ENCODE data around the gene CYLD.

Gene CYLD

DNA sequence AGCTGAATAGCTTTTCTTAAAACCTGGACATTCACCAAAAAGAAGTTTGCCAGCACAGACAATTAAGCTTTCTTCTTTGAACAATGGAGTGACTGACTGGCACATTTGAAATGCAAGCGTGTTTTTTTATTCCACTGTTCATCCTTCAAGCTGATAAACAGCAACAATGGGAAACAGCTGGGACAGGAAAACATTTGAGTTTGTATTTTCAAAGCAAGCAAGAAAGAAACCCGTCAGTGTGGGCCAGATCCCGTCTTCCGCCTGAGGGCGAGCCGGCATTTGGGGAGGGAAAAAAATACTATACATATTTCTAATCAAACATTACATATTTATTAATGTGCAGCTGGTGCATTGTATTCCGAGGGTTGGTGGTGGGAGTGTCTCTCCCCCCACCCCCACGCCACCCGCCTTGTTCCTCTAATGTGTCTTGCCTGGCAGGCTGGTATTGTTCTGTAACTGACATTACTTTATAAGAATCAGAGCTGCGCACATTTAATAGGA, 94.3 kb downstream of the CYLD start:
- TF ChIP-seq CTCF (conservative IDR thresholded peaks at IDR 0.05; ENCODE audit: low read depth, low read length), result no peak
- DNase-seq (ENCODE audit: low read depth), result no peak
- no peak overlapping the region for H3K4me3 ChIP-seq (ENCODE audit: low read length)

DNA sequence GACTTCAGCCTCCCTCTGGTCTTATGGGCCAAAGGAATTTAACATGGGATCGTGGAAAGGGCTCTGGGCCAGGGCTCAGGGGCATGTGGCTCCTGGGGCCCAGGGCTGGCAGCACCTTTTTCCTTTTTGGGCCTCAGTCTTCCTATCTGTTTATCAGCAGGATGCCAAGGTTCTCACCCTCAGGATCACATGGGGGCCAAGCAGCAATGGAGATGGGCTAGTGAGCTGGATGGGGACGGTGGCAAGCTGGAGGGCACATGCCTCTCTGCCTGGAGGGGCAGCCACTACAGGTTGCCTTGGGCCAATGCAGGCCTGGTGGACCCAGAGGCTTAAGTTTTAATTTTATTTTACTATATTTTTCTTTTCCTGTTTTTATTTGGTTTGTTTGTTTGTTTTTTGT, 95.4 kb downstream of the CYLD start:
- no peak for DNase-seq (ENCODE audit: low read depth)
- no peak overlapping the region for H3K4me3 ChIP-seq (ENCODE audit: low read length)
- TF ChIP-seq CTCF (conservative IDR thresholded peaks at IDR 0.05; ENCODE audit: low read depth, low read length), result no peak

GRCh38 chr16:50838165-50838564, 96.3 kb downstream of the CYLD start:
- DNase-seq (ENCODE audit: low read depth), result no peak
- no peak for TF ChIP-seq CTCF (conservative IDR thresholded peaks at IDR 0.05; ENCODE audit: low read depth, low read length)
- H3K4me3 ChIP-seq (ENCODE audit: low read length), result no peak overlapping the region

DNA sequence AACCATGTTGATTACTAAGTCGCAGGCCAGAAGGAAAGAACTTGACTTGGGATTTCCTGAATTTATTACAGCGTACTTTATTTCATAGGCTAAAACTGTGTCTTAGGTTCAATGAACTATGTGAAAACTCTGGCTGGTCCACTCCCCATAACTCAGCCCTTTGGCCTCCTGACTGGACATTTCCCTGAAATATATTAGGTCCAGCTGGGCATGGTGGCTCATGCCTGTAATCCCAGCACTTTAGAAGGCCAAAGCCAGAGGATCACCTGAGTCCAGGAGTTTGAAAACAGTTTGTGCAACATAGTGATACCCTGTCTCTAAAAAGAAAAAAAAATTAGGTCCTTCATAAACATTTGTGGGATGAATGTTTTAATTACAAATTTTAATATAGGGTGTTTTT, 97.0 kb downstream of the CYLD start:
- no peak for DNase-seq (ENCODE audit: low read depth)
- no peak overlapping the region for H3K4me3 ChIP-seq (ENCODE audit: low read length)
- no peak for TF ChIP-seq CTCF (conservative IDR thresholded peaks at IDR 0.05; ENCODE audit: low read depth, low read length)

GRCh38 chr16:50839356-50839755, 97.5 kb downstream of the CYLD start:
- no peak overlapping the region for H3K4me3 ChIP-seq (ENCODE audit: low read length)
- TF ChIP-seq CTCF (conservative IDR thresholded peaks at IDR 0.05; ENCODE audit: low read depth, low read length), result no peak
- DNase-seq (ENCODE audit: low read depth), result no peak

DNA sequence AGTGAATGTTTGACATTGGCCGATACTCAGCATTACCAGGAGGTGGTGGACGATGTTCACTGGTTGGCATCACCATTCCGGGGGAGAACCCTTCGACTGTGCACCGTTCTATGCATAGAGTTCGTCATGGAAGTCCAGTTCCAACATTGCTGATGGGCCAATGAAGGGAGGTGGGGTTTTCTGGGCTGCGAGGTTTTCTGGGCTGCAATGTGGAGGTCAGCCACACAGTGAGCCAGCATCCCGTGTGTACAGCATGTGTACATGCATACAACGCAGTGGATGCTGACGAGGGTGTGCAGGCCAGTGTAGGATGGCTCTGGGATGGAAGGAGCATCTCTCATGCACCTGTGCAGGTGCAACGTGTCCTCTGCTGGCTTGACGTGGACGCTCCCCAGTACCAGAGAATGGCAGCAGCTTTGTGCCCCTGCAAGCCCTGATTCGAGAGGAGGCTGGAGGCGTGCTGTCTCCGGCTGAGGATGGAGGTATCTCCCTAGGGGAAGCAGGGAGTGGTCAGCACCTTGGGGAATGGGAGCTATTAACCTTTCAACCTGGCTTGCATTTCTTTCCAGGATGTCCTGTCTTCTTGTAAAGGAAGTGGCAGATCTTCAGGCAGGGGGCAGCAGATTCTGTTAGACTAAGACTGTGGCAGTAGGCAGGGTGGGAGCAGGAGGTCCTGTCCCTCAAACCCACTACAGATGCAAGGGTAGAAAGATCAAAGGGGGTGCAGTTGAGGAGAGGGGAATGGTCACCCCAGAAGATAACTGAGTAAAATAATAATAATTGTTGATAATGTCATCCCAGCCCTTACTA, 98.2 kb downstream of the CYLD start:
- peak; percentile 8 for TF ChIP-seq CTCF (conservative IDR thresholded peaks at IDR 0.05; ENCODE audit: low read depth, low read length)
- DNase-seq (ENCODE audit: low read depth), result no peak

More for the DNA sequence above, 98.2 kb downstream of the CYLD start:
- no peak overlapping the region for H3K4me3 ChIP-seq (ENCODE audit: low read length)
